22Rv1 (cell line): ENCODE measurements around the gene COL8A1.

Source experiments
- CTCF ChIP-seq: fragments of 450-650 bp; IDR thresholded peaks from 2 replicates; pipeline ENCODE4 v1.5.1; 2017; ENCODE audit warnings: mild to moderate bottlenecking
- ZFX ChIP-seq: fragments of 450-650 bp; IDR thresholded peaks from 2 replicates; pipeline ENCODE4 v1.6.1; 2017; ENCODE audit warnings: antibody characterized with exemption, borderline replicate concordance

- TF ChIP-seq CTCF (no peak), ZFX (no peak)
These were observed 24.6 kb downstream of the COL8A1 start for GRCh38 chr3:99662838-99663570.
